ENCODE data around the gene NIT1.

The NIT1 gene

GRCh38 chr1:161084597-161084988, 33.3 kb upstream of the NIT1 start:
- DNase-seq (ENCODE audit: low read depth): no peak

DNA sequence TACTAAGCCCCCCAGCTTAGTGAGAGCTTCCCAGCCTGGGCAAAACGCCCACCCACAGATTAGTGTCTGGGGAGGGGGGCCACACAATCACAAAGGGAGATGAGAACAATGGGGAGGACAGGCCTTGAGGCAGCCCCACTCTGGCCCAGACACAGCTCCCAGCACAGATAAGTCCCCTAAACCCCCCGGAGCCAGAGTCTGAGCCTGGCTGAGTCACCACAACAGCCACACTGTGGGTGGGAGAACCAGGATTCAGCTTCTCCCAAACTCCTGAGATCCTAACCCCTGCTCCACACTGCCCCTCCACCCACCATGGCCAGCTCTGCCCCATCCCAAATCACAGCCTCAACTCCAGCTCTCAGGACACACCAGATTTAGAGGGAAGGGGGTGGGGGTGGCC, 32.7 kb upstream of the NIT1 start:
- DNase-seq (ENCODE audit: low read depth): no peak

DNA sequence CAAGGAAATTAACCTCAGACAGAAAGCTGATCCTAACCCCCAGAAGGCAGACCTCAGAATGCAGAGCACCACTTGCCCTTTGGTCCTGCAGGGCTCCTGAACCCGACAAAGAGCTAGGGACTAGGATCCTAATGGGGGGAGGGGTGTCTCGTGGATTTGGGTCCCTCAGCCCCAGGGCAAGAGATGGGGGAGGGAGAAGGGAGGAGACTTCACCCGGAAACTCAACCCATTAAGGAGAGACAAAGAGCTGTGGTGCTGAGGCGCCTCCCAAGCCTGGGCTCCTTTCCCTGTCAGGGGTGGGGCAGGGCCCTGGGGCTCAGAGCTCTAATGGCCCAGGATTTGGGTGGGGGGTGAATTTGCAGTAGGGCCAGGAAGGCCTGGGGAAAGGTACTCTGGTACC, 31.4 kb upstream of the NIT1 start:
- no peak for DNase-seq (ENCODE audit: low read depth)

GRCh38 chr1:161088587-161089110, 29.3 kb upstream of the NIT1 start:
- DNase-seq (ENCODE audit: low read depth): no peak

GRCh38 chr1:161089251-161089924, 28.5 kb upstream of the NIT1 start, which contains the start of gene NECTIN4:
Gene NECTIN4 (minus strand): TSS chr1:161089558. CDS start chr1:161089296, 262 bp downstream.
- no peak for DNase-seq (ENCODE audit: low read depth)

- DNase-seq (ENCODE audit: low read depth): no peak
Observed at GRCh38 chr1:161089938-161090337, 28.0 kb upstream of the NIT1 start.

GRCh38 chr1:161090617-161091016, 27.3 kb upstream of the NIT1 start:
- no peak for DNase-seq (ENCODE audit: low read depth)

DNA sequence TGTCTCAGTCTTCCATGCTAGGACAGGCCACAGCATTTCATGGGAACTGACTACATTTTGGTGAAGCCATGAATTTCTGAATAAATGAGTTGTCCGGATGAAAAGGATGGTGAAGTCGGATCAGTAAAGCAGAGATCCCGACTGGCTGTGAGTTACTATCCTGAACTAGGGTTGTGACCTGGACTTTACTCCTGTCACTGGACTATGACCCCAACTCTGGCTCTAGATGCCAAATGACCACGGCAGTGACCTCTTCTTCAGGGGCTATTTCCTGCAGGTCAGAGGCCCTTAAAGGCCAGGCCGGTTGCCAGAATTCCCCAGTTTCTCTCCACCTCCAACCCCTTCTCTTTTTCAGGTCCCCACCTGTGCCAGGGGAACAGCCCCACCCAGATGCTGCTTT, 26.8 kb upstream of the NIT1 start:
- DNase-seq (ENCODE audit: low read depth): no peak

DNA sequence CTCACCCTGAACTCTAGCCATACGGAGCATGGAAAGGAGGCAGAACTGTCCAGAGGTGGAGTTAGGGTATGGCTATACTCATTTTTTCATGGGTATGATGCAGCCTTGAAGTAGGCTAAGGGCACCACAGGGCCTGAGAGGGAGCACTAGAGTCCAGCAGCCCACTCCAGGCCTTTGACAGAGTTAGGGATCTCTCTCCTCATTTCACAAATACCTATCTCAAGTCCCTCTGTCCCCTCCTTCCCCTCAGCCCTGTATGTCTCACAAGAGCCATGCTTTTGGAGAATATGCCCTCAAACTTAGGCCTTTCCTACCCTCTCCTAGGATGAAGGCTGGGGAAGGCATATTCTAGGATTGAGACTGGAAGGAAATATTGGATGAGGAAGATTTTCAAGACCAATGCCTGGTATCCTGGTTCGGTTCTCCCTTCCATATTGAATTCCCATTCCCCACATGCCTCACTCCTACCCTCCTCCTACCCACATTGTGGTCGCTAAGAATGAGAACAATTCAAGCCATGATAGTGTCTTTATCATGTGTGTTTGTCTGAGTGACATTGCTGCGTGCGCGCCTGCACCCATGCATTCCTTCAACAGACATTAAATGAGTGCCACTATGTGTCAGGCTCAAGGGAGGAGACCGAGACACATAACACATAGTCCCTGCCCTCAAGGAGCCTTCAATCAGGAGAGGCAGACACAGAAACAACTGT, 26.0 kb upstream of the NIT1 start:
- no peak for DNase-seq (ENCODE audit: low read depth)

DNA sequence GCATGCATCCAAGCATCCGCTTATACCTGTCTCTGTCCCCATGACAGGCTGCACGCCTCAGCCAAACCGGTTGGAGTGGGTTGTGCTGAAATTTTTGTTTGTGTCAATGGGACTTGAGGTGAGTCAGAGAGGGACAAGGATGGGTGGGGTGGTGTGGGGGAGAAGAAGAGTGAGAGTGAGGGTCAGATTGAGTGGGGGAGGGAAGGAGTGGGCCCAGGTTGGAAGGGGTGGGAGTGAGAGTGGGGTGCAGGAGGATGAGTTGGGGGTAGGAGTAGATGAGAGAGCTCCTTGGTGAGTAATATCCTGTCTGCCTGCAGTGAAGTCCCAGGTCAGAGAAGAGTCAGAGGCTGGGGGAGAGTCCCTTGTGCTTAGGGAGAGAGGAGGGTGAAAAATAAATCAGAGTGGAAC, 25.3 kb upstream of the NIT1 start:
- no peak for DNase-seq (ENCODE audit: low read depth)

DNA sequence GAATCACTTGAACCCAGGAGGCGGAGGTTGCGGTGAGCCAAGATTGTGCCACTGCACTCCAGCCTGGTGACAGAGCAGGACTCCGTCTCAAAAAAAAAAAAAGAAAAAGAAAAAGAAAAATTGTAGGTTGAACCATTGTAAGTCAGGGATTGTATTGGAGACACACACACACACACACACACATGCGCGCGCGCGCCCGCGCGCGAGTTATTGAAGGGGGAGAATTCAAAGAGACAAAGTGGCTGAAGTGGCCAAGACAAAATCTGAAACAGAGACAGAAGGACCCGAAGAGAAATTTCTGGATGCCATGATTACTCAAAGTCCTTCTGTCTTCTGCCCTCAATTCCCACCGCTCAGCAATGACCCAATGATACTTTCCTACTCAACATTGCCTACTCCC, 23.4 kb upstream of the NIT1 start:
- DNase-seq (ENCODE audit: low read depth): no peak

GRCh38 chr1:161095230-161095629, 22.7 kb upstream of the NIT1 start:
- DNase-seq (ENCODE audit: low read depth): no peak

DNA sequence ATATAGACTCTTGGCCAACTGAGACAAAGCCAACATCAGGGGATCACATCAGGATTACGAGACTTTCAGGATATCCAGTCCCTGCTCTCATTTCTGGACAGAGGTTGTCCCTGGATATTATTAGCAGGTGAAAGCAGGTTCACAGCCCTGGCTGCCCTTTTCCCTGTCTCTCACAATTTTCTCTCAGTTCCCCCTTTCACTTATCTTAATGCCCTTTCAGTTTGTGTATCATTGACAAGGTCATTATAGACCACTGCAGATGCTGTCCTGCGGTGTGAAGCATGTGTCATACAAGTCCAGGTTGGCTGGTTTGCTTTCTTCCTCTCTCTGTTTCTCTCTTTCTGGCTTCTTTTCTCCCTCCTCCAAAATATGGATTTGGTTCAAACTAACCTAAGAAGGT, 21.9 kb upstream of the NIT1 start:
- DNase-seq (ENCODE audit: low read depth): no peak

DNA sequence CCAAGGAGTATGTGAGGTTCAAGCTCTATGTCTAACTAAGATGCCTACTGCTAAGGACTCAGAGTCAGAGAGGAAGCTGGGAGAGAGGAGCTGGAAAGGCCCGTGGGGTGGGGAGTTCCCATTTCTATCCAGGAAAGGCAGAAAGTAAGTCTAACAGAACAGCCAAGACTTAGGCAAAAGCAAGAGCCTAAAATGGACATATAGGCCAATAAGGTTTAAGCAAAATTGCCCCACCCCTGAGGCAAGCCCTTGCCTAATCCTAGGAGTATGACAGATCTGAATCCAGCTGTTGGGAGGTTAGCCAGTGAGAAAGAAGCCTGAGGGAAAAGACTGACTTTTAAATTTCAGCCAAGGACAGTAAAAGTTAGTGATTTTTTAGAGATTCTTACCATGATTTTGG, 21.4 kb upstream of the NIT1 start:
- DNase-seq (ENCODE audit: low read depth): no peak

DNA sequence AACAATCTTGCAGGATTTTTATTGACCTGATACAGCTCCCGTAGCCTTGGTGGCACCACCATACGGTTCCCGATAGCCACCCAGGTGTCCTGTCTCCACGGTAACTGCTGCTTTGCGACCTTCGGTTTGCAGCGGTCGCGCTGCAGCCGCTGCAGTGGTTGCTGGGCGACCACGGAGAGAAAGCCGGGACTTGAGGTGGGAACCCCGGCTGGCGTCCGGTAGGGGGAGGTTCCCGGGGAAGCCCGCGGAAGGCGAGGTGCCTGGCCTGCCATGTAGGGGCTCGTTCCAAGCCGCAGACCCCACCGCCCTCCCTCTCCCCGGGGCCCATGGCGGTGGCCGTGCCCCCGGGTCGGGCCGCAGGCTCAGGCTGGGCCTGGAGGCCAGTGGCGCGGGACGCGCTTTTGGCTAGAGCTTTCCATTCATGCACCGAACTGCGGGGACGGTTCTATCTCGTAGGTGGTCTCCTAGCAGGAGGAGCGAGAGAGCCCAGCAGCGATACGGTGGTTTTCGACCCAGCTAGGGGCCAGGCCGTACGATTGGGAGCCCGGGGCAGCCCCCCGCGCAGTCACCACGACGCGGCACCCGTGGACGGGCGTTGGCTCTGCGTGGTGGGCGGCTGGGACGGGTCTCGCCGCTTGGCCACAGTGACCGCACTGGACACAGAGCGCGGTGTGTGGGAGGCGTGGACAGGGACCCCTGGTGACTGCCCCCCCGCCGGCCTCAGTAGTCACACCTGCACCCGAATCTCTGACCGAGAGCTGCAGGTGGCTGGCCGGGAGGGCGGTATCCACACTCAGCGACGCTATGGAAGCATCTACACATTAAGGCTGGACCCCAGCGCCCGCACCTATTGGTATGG, 19.5 kb upstream of the NIT1 start, which contains the start of gene KLHDC9:
TSS of gene KLHDC9 (plus strand) at position 152 of the 859 bp plus-strand sequence. CDS start at position 327, 175 bp downstream.
- no peak for DNase-seq (ENCODE audit: low read depth)

DNA sequence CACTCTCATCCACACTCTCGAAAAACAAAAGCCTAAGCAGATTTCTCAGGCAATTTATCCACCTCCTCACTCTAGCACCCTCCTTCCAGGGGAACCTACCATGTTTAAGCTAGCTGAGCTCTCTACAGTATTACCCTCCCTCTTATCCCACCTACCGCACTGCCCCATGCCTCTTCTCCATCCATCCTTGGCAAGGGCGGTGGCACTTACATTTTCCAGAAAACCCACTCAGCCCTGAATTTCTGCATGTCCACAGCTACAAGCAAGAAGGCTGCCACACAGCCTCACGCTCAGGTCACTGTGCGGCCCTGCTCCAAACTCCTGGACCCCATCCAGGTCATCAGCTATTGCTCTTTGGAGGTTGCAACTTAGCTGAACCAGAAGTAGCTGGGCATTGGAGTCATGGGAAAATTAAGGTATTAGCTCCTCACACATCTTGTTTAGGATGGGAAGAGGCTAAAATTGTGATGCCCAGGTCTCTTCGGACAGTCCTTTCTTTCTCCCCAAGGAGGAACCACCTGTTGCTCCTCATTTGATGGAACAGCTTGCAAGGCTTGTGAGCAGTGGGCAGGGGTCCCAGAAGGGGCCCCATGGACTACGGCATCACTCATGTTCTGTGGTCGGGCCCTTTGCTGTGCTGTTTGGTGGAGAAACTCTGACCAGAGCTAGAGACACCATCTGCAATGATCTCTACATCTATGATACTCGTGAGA, 18.7 kb upstream of the NIT1 start:
- no peak for DNase-seq (ENCODE audit: low read depth)

DNA sequence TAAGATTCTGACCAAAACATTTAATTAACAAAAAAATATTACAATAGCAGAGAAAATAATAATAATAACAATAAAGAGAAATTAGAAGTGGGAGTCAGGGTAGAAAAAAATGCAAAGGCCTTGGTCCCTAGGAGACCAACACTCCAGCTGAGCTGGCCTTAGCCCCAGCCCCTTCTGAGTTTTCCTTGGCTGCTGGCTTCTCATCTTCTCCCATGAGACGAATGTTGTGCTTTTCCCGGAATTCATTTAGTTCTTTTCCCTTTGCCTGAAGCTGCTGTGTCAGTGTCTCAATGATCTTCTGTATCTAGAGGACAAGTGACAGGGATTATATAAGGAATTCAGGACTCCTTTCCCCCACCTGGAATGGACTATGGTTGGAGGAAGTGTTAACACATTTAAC, 17.3 kb upstream of the NIT1 start:
- DNase-seq (ENCODE audit: low read depth): no peak

- DNase-seq (ENCODE audit: low read depth): no peak
Observed at GRCh38 chr1:161106431-161106830, 11.5 kb upstream of the NIT1 start.

GRCh38 chr1:161111117-161111516, 6.8 kb upstream of the NIT1 start:
- DNase-seq (ENCODE audit: low read depth): no peak

DNA sequence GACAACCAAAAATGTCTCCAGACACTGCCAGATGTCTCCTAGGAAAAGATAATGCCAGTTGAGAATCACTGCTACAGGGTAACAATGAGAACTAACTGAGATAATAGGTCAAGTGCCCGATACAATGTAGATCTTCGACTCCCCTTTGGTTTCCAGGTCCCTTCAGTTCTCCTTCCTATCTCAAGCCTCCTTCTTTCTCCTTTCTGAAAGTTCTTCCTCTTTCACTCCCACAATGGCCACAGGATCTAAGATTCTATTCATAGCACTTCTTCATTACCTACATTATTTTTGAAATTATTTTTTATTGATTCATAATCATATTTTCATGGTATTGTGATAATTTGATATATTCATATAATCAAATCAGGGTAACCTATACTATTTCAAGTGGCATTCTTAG, 6.4 kb upstream of the NIT1 start:
- DNase-seq (ENCODE audit: low read depth): no peak

DNA sequence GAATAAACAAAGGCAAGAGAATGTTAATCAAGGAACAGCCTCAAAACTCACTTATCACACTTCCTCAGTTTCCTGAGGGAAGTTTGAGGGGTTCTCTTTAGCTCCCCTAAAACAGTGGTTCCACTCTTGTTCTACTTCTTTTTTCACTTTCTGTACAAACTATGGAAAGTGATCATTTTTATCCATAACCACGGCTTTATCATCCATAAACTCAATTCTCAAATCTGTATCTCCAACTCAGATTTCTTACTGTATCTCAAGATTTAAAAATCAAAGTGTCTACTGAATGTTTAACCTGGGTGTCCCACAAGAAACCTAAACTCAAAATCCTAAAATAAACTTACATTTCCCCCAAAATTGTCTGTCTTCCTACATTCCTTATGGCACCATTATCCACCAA, 4.0 kb upstream of the NIT1 start:
- DNase-seq (ENCODE audit: low read depth): no peak

DNA sequence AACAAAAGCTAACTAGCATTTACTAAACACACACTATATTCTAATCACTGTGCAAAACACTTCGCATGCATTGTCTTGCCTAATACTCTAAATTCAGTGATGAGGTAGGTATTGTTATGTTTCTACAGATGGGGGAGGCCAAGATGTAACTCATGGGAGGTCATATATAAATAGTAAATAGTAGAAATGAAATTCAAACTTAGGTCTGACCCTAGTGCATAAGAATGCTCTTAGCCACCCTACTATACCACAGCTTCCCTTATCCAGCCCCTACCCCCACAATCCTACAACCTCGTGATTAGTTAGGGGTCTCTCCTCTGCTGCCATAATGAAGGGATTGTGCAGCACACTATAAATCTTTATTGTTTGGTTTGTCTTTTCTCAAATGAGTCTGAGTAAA, 3.3 kb upstream of the NIT1 start:
- no peak for DNase-seq (ENCODE audit: low read depth)

Measured in HS-5 (cell line).